Testis (tissue), 2 donors: ENCODE results near the gene ITGA6.

ENCODE experiments used
- CTCF ChIP-seq, 3 experiments: fragments of 450-650 bp in 2 of 3; fragments of 200-600 bp in 1 of 3; sonication (generic) in 1 of 3; IDR thresholded peaks; one replicate each; pipeline ENCODE4 v1.5.1; 2016 to 2019; ENCODE audit warnings: antibody characterized with exemption in 3 of 3, mild to moderate bottlenecking in 2 of 3, moderate library complexity in 1 of 3
- POLR2A ChIP-seq: fragments of 450-650 bp; IDR thresholded peaks from one replicate; pipeline ENCODE4 v1.6.1; 2017; ENCODE audit warnings: antibody characterized with exemption, mild to moderate bottlenecking, moderate library complexity

- TF ChIP-seq CTCF (IDR thresholded peaks at IDR 0.05) = no peak
- no peak for TF ChIP-seq POLR2A
Observed at GRCh38 chr2:172431993-172432392, 4.6 kb downstream of the ITGA6 start.
